ENCODE results near the gene CMIP. TPM values are rescaled to one million over a fixed set of nuclear protein-coding genes. Genes with fewer than 3 reads are reported as not detected.

The CMIP gene
- polyA plus RNA-seq, 1 donor from 2014 or later = 15.1 TPM

- Histone ChIP-seq H3K79me2 (replicated peaks; ENCODE audit: insufficient read depth, low read length) (peaks cover 79% of the 10 kb centered on the region), H3K27me3 (ENCODE audit: insufficient read depth, low read depth, low read length) (no peaks in the 10 kb centered on the region)
Observed at GRCh38 chr16:81467072-81467471, 22.5 kb downstream of the CMIP start.

GRCh38 chr16:81467815-81468214 is 23.2 kb downstream of the CMIP start:
- H3K4me2 ChIP-seq (ENCODE audit: low read length) = no peak overlapping the region
- no peak overlapping the region for H2AFZ ChIP-seq (ENCODE audit: low read depth, low read length)
- no peaks in the 10 kb centered on the region for H3K27me3 ChIP-seq (ENCODE audit: insufficient read depth, low read depth, low read length)
- no peaks in the 10 kb centered on the region for H3F3A ChIP-seq (ENCODE audit: insufficient read depth, low read length, poor library complexity, severe bottlenecking)
- H3K9ac ChIP-seq (ENCODE audit: low read length) = no peak overlapping the region
- TF ChIP-seq EZH2 (IDR thresholded peaks at IDR 0.05; ENCODE audit: borderline replicate concordance, insufficient read depth, low read length, poor library complexity, severe bottlenecking) = no peak
- TF ChIP-seq EP300 (conservative IDR thresholded peaks at IDR 0.05; ENCODE audit: poor library complexity, severe bottlenecking) = no peak
- H3K4me3 ChIP-seq (ENCODE audit: low read length) = no peak overlapping the region
- peaks cover 13% of the 10 kb centered on the region for H3K36me3 ChIP-seq (ENCODE audit: insufficient read depth, low read length)
- no peaks in the 10 kb centered on the region for H3K9me3 ChIP-seq (ENCODE audit: low read length)
- H4K20me1 ChIP-seq (ENCODE audit: insufficient read depth) = peaks cover 46% of the 10 kb centered on the region
- H3K9me2 ChIP-seq (ENCODE audit: insufficient read depth, low read length) = no peaks in the 10 kb centered on the region
- no peak overlapping the region for H3K27ac ChIP-seq (ENCODE audit: low read length)
- H3K79me2 ChIP-seq (replicated peaks; ENCODE audit: insufficient read depth, low read length) = peaks cover 84% of the 10 kb centered on the region

More at GRCh38 chr16:81467072-81467471, 22.5 kb downstream of the CMIP start:
- Histone ChIP-seq H3K9ac (ENCODE audit: low read length) (no peak overlapping the region), H3K4me3 (ENCODE audit: low read length) (no peak overlapping the region), H3K9me3 (ENCODE audit: low read length) (no peaks in the 10 kb centered on the region), H3F3A (ENCODE audit: insufficient read depth, low read length, poor library complexity, severe bottlenecking) (no peaks in the 10 kb centered on the region), H3K36me3 (ENCODE audit: insufficient read depth, low read length) (peaks cover 10% of the 10 kb centered on the region), H3K4me2 (ENCODE audit: low read length) (no peak overlapping the region), H2AFZ (ENCODE audit: low read depth, low read length) (no peak overlapping the region), H4K20me1 (ENCODE audit: insufficient read depth) (peaks cover 42% of the 10 kb centered on the region), H3K9me2 (ENCODE audit: insufficient read depth, low read length) (no peaks in the 10 kb centered on the region), H3K27ac (ENCODE audit: low read length) (no peak overlapping the region)
- no peak for TF ChIP-seq EP300 (conservative IDR thresholded peaks at IDR 0.05; ENCODE audit: poor library complexity, severe bottlenecking)

- H3K9me3 ChIP-seq (ENCODE audit: low read length) = no peaks in the 10 kb centered on the region
- TF ChIP-seq EZH2 (IDR thresholded peaks at IDR 0.05; ENCODE audit: borderline replicate concordance, insufficient read depth, low read length, poor library complexity, severe bottlenecking) = no peak
- TF ChIP-seq SMC3 (conservative IDR thresholded peaks at IDR 0.05; ENCODE audit: poor library complexity) = no peak
- TF ChIP-seq MXI1 (conservative IDR thresholded peaks at IDR 0.05; ENCODE audit: poor library complexity, severe bottlenecking) = no peak
- TF ChIP-seq EP300 (conservative IDR thresholded peaks at IDR 0.05; ENCODE audit: poor library complexity, severe bottlenecking) = no peak
- no peak for TF ChIP-seq REST (IDR thresholded peaks at IDR 0.05; ENCODE audit: borderline replicate concordance)
- TF ChIP-seq RAD21 (conservative IDR thresholded peaks at IDR 0.05) = no peak
- TF ChIP-seq TAF1 (IDR thresholded peaks at IDR 0.05; ENCODE audit: low read depth) = no peak
- TF ChIP-seq POLR2AphosphoS5 (IDR thresholded peaks at IDR 0.05) = no peak
- TF ChIP-seq, protein P1, sequence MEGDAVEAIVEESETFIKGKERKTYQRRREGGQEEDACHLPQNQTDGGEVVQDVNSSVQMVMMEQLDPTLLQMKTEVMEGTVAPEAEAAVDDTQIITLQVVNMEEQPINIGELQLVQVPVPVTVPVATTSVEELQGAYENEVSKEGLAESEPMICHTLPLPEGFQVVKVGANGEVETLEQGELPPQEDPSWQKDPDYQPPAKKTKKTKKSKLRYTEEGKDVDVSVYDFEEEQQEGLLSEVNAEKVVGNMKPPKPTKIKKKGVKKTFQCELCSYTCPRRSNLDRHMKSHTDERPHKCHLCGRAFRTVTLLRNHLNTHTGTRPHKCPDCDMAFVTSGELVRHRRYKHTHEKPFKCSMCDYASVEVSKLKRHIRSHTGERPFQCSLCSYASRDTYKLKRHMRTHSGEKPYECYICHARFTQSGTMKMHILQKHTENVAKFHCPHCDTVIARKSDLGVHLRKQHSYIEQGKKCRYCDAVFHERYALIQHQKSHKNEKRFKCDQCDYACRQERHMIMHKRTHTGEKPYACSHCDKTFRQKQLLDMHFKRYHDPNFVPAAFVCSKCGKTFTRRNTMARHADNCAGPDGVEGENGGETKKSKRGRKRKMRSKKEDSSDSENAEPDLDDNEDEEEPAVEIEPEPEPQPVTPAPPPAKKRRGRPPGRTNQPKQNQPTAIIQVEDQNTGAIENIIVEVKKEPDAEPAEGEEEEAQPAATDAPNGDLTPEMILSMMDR (IDR thresholded peaks at IDR 0.05; ENCODE audit: poor library complexity, severe bottlenecking) = no peak
- H3K9me2 ChIP-seq (ENCODE audit: insufficient read depth, low read length) = no peaks in the 10 kb centered on the region
- no peak overlapping the region for H3K27ac ChIP-seq (ENCODE audit: low read length)
- no peaks in the 10 kb centered on the region for H3K27me3 ChIP-seq (ENCODE audit: insufficient read depth, low read depth, low read length)
- H3K79me2 ChIP-seq (replicated peaks; ENCODE audit: insufficient read depth, low read length) = peaks cover 85% of the 10 kb centered on the region
- no peak overlapping the region for H2AFZ ChIP-seq (ENCODE audit: low read depth, low read length)
- H3K4me3 ChIP-seq (ENCODE audit: low read length) = no peak overlapping the region
- peaks cover 13% of the 10 kb centered on the region for H3K36me3 ChIP-seq (ENCODE audit: insufficient read depth, low read length)
- peaks cover 48% of the 10 kb centered on the region for H4K20me1 ChIP-seq (ENCODE audit: insufficient read depth)
- no peaks in the 10 kb centered on the region for H3F3A ChIP-seq (ENCODE audit: insufficient read depth, low read length, poor library complexity, severe bottlenecking)
- no peak overlapping the region for H3K9ac ChIP-seq (ENCODE audit: low read length)
- H3K4me2 ChIP-seq (ENCODE audit: low read length) = no peak overlapping the region
Observed at GRCh38 chr16:81468269-81468902, 23.8 kb downstream of the CMIP start.
